ENCODE results near the gene RIMS4. TPM values are rescaled to one million over a fixed set of nuclear protein-coding genes. Genes with fewer than 3 reads are reported as not detected.
"Not testable (repeated sequence)": the region's sequence is repeated elsewhere in the genome, so short reads cannot be mapped to it uniquely, and the experiment has no call there.

The RIMS4 gene
- total and polyA plus RNA-seq, 12 donors: 0.11 to 6.3 (median 0.78) TPM; not detected in 1

DNA sequence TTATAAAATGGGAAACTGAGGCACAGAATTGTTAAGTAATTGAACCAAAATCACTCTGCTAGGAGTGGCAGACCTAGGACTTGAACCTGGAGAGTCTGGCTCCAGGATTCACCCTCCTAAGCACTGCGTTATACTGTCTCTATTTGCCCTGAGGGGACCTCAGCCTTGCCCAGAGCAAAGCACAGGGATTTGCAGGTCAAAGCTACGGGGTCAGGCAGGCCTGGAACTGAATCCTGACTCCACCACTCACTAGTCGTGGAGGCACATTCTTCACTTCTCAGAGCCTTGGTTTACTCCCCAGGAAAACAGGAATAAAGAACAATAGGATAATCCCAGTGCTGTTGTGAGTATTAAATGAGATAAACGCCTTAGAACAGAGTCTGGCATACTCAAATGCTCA is 45.3 kb downstream of the RIMS4 start:
- intact Hi-C loops (cut with DNase I): no loop called here
- no peak overlapping the region for H3K27ac ChIP-seq
- no peaks in the 10 kb centered on the region for H3K4me1 ChIP-seq (replicated peaks in 1 of 2)
- TF ChIP-seq POLR2A (IDR thresholded peaks at IDR 0.05): no peak
- TF ChIP-seq, protein P1, sequence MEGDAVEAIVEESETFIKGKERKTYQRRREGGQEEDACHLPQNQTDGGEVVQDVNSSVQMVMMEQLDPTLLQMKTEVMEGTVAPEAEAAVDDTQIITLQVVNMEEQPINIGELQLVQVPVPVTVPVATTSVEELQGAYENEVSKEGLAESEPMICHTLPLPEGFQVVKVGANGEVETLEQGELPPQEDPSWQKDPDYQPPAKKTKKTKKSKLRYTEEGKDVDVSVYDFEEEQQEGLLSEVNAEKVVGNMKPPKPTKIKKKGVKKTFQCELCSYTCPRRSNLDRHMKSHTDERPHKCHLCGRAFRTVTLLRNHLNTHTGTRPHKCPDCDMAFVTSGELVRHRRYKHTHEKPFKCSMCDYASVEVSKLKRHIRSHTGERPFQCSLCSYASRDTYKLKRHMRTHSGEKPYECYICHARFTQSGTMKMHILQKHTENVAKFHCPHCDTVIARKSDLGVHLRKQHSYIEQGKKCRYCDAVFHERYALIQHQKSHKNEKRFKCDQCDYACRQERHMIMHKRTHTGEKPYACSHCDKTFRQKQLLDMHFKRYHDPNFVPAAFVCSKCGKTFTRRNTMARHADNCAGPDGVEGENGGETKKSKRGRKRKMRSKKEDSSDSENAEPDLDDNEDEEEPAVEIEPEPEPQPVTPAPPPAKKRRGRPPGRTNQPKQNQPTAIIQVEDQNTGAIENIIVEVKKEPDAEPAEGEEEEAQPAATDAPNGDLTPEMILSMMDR (IDR thresholded peaks at IDR 0.05): no peak
- no peaks in the 10 kb centered on the region for H3K9me3 ChIP-seq (replicated peaks in 1 of 3)
- H3K27me3 ChIP-seq: no peaks in the 10 kb centered on the region
- 52 to 70% (median 63%) methylated on average over 4 of the region's 4 CpGs for WGBS, 4 donors
- H3K36me3 ChIP-seq (replicated peaks in 1 of 2): no peaks in the 10 kb centered on the region
- H3K4me3 ChIP-seq: no peak overlapping the region
- DNase-seq: no peak

DNA sequence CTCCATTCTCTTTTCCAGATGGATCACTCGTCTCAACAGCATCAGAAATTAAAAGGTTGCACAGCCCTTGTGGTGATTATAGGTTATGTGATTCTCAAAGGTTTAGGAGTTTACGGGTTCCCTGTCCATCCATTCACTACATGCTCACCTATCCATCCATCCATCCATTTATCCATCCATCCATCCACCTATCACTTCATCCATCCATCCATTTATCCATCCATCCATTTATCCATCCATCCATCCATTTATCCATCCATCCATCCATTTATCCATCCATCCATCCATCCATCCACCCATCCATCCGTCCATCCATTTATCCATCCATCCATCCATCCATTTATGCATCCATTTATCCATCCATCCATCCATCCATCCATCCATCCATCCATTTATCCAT is 46.5 kb downstream of the RIMS4 start:
- DNase-seq; H3K36me3 ChIP-seq (replicated peaks in 1 of 2); H3K4me1 ChIP-seq (replicated peaks in 1 of 2); H3K4me3 ChIP-seq; intact Hi-C loops (cut with DNase I); H3K27ac ChIP-seq; H3K27me3 ChIP-seq; H3K9me3 ChIP-seq (replicated peaks in 1 of 3): not testable (repeated sequence)
- 72 to 89% (median 84%) methylated on average over 3 of the region's 3 CpGs for WGBS, 4 donors

DNA sequence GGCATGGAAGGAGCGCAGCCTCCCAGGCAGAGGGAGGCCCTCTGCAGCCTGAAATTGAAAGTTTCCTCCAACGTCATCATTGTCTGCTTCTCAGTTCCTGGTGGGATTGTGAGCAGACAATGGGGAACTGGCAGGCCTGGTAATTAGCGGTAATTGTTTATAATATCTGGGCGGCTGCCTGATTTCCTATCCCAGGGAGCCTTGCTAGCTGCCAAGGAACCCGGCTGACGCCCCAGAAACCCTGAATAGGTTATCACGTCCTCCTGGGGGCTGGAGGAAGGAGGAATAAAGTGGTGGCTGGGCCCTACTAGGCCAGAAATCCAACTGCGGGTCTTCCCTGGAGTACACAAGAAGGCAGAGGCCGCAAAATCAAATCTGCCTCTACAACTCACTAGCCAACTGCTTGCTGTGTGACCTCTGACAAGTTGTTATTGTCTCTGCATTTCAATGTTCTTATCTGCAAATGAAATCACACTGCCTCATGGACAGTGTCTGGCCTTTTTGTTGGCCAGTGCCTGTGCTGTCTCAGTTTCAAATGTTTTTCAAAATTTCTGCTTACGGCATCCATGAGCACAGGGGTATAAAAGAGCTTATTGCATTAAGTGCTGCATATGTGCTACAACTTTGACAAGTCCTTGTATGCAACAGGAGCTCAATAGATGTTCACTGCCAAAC is 47.7 kb downstream of the RIMS4 start:
- Histone ChIP-seq H3K4me3 (no peak overlapping the region), H3K4me1 (replicated peaks in 1 of 2) (no peaks in the 10 kb centered on the region), H3K36me3 (replicated peaks in 1 of 2) (no peaks in the 10 kb centered on the region), H3K27ac (peak overlapping the region in 1 of 5 donors; percentile 41), H3K9me3 (replicated peaks in 1 of 3) (no peaks in the 10 kb centered on the region), H3K27me3 (no peaks in the 10 kb centered on the region)
- intact Hi-C loops (cut with DNase I): no loop called here
- TF ChIP-seq, protein P1 (IDR thresholded peaks at IDR 0.05): no peak
- TF ChIP-seq POLR2A (IDR thresholded peaks at IDR 0.05): no peak
- WGBS, 4 donors: 66 to 79% (median 75%) methylated on average over 6 to 10 of the region's 10 CpGs
- DNase-seq: peak in 1 of 7 donors; percentile 71

DNA sequence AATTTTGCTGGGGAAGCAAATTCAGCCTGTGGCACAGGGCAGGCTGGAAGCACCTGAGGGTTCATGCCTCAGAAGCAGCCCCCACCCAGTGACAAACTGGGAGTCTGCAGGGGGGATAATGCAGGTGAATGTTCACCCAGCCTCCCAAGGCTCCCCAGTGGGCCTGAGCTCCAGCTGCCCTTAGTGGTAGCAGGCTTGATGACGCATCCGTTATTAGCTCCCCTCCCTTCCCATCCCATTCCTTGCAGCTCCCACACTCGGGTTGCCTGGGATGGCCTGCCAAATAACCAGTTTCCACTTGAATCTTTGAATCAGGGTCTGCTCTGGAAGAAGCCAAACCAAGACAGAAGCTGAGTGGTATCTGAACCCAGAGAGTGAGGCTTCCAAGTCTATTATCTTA is 48.9 kb downstream of the RIMS4 start:
- WGBS, 4 donors: 52 to 63% (median 57%) methylated on average over 3 of the region's 3 CpGs
- H3K36me3 ChIP-seq (replicated peaks in 1 of 2): no peaks in the 10 kb centered on the region
- no peak for DNase-seq
- TF ChIP-seq POLR2A (IDR thresholded peaks at IDR 0.05): no peak
- TF ChIP-seq, protein P1 (IDR thresholded peaks at IDR 0.05): no peak
- no peak overlapping the region for H3K4me3 ChIP-seq
- H3K27ac ChIP-seq: peak overlapping the region in 1 of 5 donors; percentile 8
- no peaks in the 10 kb centered on the region for H3K9me3 ChIP-seq (replicated peaks in 1 of 3)
- no peaks in the 10 kb centered on the region for H3K27me3 ChIP-seq
- intact Hi-C loops (cut with DNase I): no loop called here
- H3K4me1 ChIP-seq (replicated peaks in 1 of 2): no peaks in the 10 kb centered on the region

DNA sequence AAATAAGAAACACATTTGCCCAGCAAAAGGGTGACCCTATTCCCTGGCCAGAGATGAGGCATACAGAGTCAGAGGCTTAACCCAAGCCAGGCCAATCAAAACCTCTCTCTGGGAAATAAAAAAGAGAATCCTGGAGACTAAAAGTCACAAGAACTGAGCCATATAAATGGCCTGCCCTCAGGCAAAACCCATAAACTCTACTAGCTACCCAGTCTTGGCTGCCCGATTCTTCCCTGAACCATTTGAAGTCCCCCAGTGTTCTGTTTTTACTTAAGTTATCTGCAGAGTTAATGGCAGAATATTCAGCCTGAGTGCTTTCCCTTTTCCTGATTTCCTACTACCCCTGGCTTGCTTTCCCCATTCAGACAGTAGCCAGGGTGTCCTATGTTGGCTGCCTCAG is 50.8 kb downstream of the RIMS4 start:
- H3K36me3 ChIP-seq (replicated peaks in 1 of 2): no peaks in the 10 kb centered on the region
- H3K27ac ChIP-seq: no peak overlapping the region
- H3K4me1 ChIP-seq (replicated peaks in 1 of 2): no peaks in the 10 kb centered on the region
- TF ChIP-seq POLR2A (IDR thresholded peaks at IDR 0.05): no peak
- TF ChIP-seq, protein P1 (IDR thresholded peaks at IDR 0.05): no peak
- WGBS, 4 donors: 75 to 95% (median 88%) methylated on average over 1 of the region's 1 CpG
- no peaks in the 10 kb centered on the region for H3K27me3 ChIP-seq
- H3K4me3 ChIP-seq: no peak overlapping the region
- intact Hi-C loops (cut with DNase I): no loop called here
- H3K9me3 ChIP-seq (replicated peaks in 1 of 3): no peaks in the 10 kb centered on the region
- DNase-seq: no peak
